Osteoblast (primary cell): ENCODE results near the gene DEPDC4. TPM values are rescaled to one million over a fixed set of nuclear protein-coding genes. Genes with fewer than 3 reads are reported as not detected.

Source experiments
- DNase-seq: peaks from one replicate; pipeline ENCODE4 v3.0.0; 2011; ENCODE audit warnings: low spot score, mixed read lengths; ENCODE audit not compliant: insufficient read length; ENCODE audit errors: missing footprints
- H2AFZ ChIP-seq: 2 replicates; pipeline ENCODE4 v1.6.0; 2011; ENCODE audit warnings: mild to moderate bottlenecking, low read length
- H3K27ac ChIP-seq: 2 replicates; pipeline ENCODE4 v1.5.1; 2011; ENCODE audit warnings: mild to moderate bottlenecking, low read depth, low read length, moderate library complexity
- H3K27me3 ChIP-seq: 2 replicates; pipeline ENCODE4 v1.6.0; 2012; ENCODE audit warnings: mild to moderate bottlenecking, control low read depth, inconsistent platforms, low read length, moderate library complexity; ENCODE audit not compliant: insufficient read depth
- H3K36me3 ChIP-seq: 2 replicates; pipeline ENCODE4 v1.5.1; 2011; ENCODE audit warnings: mild to moderate bottlenecking, low read length, control low read depth, moderate library complexity; ENCODE audit not compliant: insufficient read depth
- H3K4me1 ChIP-seq: 2 replicates; pipeline ENCODE4 v1.5.1; 2011; ENCODE audit warnings: mild to moderate bottlenecking, low read length, control low read depth, moderate library complexity; ENCODE audit not compliant: insufficient read depth
- H3K4me2 ChIP-seq: 2 replicates; pipeline ENCODE4 v1.6.0; 2011; ENCODE audit warnings: mild to moderate bottlenecking, low read length; ENCODE audit not compliant: insufficient read depth
- H3K4me3 ChIP-seq: fragments of 200-600 bp; sonication (generic); 3 replicates; pipeline ENCODE4 v1.5.1; 2012; ENCODE audit warnings: mild to moderate bottlenecking, low read length, inconsistent platforms; ENCODE audit not compliant: insufficient read depth
- H3K79me2 ChIP-seq: 2 replicates; pipeline ENCODE4 v1.6.0; 2012; ENCODE audit warnings: mild to moderate bottlenecking, low read length, control low read depth, inconsistent platforms; ENCODE audit not compliant: insufficient read depth
- H3K9me3 ChIP-seq: 2 replicates; pipeline ENCODE4 v1.5.1; 2011; ENCODE audit warnings: low read depth, low read length, control low read depth
- H4K20me1 ChIP-seq: 2 replicates; pipeline ENCODE4 v1.6.0; 2012; ENCODE audit warnings: mild to moderate bottlenecking, low read length, control low read depth; ENCODE audit not compliant: insufficient read depth
- total RNA-seq: library from RNA; depleted of rRNA; stranded (reverse); fragments of >200 nt; gene quantifications from 2 replicates; pipeline ENCODE4 v1.2.3, GENCODE V29; 2012
- TF ChIP-seq, protein P1 (sequence below): IDR thresholded peaks from 2 replicates; pipeline ENCODE4 v1.5.1; 2011; ENCODE audit warnings: mild to moderate bottlenecking, low read depth, low read length, moderate library complexity; ENCODE audit errors: extremely low read depth

DEPDC4 gene
- total RNA-seq, 1 donor: 0.36 TPM

DNA sequence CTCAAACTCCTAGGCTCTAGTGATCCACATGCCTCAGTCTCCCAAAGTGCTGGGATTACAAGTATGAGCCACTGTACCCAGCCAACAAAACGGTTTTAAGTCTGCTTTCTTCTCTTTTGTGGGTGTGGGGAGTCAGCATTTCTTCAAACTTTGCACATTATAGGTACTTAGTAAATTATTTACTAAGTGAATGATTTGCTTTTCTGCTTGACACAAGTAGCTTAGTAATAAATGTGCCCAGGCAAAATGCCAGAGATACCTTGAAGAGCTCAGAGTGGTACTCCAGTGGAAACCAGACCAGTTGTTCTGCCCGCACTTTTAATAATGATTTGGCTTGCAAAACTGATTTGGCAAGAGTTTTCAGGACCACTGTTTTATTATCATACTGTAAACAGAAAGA is 15.0 kb downstream of the DEPDC4 start:
- Histone ChIP-seq H4K20me1 (no peaks in the 10 kb centered on the region), H3K27me3 (no peaks in the 10 kb centered on the region), H2AFZ (no peak overlapping the region), H3K27ac (no peak overlapping the region), H3K36me3 (no peaks in the 10 kb centered on the region), H3K9me3 (no peaks in the 10 kb centered on the region), H3K4me2 (no peak overlapping the region), H3K79me2 (no peaks in the 10 kb centered on the region), H3K4me3 (no peak overlapping the region), H3K4me1 (peaks cover 13% of the 10 kb centered on the region)
- TF ChIP-seq, protein P1, sequence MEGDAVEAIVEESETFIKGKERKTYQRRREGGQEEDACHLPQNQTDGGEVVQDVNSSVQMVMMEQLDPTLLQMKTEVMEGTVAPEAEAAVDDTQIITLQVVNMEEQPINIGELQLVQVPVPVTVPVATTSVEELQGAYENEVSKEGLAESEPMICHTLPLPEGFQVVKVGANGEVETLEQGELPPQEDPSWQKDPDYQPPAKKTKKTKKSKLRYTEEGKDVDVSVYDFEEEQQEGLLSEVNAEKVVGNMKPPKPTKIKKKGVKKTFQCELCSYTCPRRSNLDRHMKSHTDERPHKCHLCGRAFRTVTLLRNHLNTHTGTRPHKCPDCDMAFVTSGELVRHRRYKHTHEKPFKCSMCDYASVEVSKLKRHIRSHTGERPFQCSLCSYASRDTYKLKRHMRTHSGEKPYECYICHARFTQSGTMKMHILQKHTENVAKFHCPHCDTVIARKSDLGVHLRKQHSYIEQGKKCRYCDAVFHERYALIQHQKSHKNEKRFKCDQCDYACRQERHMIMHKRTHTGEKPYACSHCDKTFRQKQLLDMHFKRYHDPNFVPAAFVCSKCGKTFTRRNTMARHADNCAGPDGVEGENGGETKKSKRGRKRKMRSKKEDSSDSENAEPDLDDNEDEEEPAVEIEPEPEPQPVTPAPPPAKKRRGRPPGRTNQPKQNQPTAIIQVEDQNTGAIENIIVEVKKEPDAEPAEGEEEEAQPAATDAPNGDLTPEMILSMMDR: no peak
- no peak for DNase-seq

GRCh38 chr12:100249941-100250340 is 16.9 kb downstream of the DEPDC4 start:
- Histone ChIP-seq H3K36me3 (no peaks in the 10 kb centered on the region), H3K4me3 (no peak overlapping the region)

DNA sequence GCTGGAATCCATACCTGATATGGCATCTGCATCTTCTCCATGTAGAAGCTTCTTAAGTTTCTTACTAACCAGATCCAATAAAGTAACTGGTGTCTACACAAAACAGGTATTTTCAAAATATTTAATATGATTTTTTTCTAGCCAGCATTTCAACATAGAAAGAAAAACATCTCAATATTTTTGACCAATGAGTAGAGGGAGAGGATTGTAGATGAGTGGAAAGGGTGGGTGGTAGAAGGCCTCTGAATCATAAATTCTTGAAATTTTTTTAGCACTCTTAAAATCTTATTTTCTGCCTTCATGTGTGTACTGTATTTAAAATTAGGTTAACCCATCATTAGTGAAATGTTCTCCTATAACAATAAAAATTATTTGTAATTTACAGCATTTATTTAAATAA is 18.0 kb downstream of the DEPDC4 start:
- Histone ChIP-seq H4K20me1 (no peaks in the 10 kb centered on the region), H3K4me2 (peak overlapping the region; percentile 73), H2AFZ (peak overlapping the region; percentile 59), H3K4me1 (peaks cover 13% of the 10 kb centered on the region), H3K27me3 (no peaks in the 10 kb centered on the region), H3K36me3 (no peaks in the 10 kb centered on the region), H3K9me3 (no peaks in the 10 kb centered on the region), H3K4me3 (peak overlapping the region; percentile 41), H3K27ac (peak overlapping the region; percentile 73), H3K79me2 (no peaks in the 10 kb centered on the region)
- TF ChIP-seq, protein P1: no peak
- peak; percentile 83 for DNase-seq

More at GRCh38 chr12:100249941-100250340, 16.9 kb downstream of the DEPDC4 start:
- no peaks in the 10 kb centered on the region for H3K9me3 ChIP-seq
- TF ChIP-seq, protein P1: no peak
- H3K27me3 ChIP-seq: no peaks in the 10 kb centered on the region
- H3K27ac ChIP-seq: no peak overlapping the region
- H3K4me2 ChIP-seq: no peak overlapping the region
- no peak for DNase-seq
- H2AFZ ChIP-seq: no peak overlapping the region
- H3K4me1 ChIP-seq: peaks cover 13% of the 10 kb centered on the region
- H4K20me1 ChIP-seq: no peaks in the 10 kb centered on the region
- no peaks in the 10 kb centered on the region for H3K79me2 ChIP-seq

DNA sequence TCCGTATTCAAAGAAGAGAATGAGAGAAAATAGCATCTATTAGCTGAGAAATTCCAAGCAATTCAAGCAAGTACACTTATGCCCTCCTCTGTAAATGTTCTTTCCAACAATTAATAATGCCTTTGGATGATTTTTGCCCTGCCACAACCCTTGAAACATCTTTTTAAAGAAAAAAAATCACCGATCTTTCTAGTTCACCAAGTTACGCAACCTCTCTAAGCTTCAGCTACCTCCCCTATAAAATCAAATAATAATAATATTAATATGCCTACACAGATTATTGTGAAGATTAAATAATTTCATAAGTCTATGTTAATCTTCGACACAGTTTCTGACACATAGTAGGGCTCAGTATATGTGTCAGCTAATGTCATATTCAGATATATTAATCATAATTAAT is 19.1 kb downstream of the DEPDC4 start:
- Histone ChIP-seq H3K9me3 (no peaks in the 10 kb centered on the region), H3K4me3 (no peak overlapping the region), H3K36me3 (no peaks in the 10 kb centered on the region), H3K79me2 (no peaks in the 10 kb centered on the region), H3K27ac (no peak overlapping the region), H3K27me3 (no peaks in the 10 kb centered on the region), H4K20me1 (no peaks in the 10 kb centered on the region), H3K4me2 (no peak overlapping the region), H3K4me1 (peaks cover 13% of the 10 kb centered on the region), H2AFZ (no peak overlapping the region)
- DNase-seq: no peak
- TF ChIP-seq, protein P1: no peak
